GM18520 (cell line): ENCODE data around the gene MAP3K5.
"Not testable (repeated sequence)": the region's sequence is repeated elsewhere in the genome, so short reads cannot be mapped to it uniquely, and the experiment has no call there.

Source experiments
- ATAC-seq: cut with Tn5 transposase; IDR thresholded peaks from one replicate; pipeline ENCODE4 v1.9.1; 2021; ENCODE audit not compliant: unreplicated experiment

MAP3K5 gene

DNA sequence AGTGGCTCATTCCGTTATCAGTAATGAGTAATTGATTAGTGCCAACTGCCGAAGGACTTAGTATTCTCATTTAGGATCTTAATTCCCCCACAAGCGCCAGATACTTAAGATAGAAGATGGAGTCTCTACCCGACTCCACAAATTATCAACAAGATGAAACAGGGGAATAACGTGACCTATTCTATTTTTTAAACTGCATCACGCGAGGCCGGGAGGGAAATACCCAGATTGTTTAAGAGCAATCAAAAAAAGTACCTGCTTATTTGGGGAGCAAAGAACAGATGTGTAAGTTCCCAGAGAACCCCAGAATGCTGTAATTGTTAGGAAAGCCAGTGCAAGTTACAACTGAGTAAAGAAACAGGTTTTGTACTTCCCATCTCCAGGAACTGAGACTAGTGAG is 1.1 kb upstream of the MAP3K5 start:
- no peak for ATAC-seq

DNA sequence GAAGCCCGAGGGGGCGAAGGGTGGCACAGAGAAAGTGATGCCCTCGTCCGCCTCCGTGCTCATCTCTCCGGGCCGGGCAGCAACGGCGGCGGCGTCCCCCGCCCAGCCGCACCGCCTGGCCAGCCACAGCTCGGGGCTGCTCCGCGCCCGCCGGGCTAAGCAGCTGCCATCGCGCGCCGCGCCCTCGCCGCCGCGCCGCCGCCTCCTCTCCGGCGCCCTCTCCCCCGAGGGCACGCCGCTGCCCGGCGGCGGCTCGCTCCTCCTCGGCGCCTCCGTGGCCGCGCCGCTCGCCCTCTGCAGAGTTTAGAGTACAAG is 225 bp downstream of the MAP3K5 start:
- no peak for ATAC-seq

DNA sequence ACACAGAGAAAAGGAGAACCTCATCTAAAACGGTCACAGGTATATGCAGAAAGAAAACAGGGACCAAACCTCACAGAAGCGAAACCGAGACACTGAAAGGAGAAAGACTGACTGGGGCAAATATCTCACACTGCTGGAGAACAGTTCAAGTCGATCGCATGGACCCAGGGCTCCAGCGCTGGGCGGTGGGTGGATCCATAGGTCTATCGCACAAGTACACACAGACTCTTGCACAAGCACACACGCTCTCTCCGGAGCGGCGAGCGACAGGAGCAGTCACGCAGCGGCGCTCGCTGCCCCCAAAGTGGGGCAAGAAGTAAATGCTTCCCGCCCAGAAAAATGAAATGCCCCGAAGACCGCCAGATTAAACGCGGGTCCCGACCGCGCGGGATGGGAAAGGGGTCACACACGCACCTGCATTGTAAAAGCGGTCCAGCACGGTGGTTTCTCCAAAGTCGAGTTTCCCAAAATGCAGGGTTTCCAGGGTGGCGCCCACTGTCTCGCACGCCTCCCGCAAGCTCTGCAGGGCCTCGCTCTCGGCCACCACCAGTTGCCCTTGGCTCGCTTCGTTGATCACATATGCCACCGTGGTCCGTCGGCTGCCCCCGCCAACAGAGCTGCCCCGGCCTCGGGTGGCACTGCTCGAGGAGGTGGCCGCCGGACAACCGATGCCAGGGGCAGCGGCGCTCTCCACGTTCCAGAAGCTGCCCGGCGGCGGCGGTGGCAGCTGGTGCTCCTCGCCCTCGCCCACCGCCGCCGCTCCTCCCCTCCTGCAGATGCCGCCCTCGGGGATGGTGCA is 782 bp downstream of the MAP3K5 start:
- ATAC-seq: peak; percentile 24

DNA sequence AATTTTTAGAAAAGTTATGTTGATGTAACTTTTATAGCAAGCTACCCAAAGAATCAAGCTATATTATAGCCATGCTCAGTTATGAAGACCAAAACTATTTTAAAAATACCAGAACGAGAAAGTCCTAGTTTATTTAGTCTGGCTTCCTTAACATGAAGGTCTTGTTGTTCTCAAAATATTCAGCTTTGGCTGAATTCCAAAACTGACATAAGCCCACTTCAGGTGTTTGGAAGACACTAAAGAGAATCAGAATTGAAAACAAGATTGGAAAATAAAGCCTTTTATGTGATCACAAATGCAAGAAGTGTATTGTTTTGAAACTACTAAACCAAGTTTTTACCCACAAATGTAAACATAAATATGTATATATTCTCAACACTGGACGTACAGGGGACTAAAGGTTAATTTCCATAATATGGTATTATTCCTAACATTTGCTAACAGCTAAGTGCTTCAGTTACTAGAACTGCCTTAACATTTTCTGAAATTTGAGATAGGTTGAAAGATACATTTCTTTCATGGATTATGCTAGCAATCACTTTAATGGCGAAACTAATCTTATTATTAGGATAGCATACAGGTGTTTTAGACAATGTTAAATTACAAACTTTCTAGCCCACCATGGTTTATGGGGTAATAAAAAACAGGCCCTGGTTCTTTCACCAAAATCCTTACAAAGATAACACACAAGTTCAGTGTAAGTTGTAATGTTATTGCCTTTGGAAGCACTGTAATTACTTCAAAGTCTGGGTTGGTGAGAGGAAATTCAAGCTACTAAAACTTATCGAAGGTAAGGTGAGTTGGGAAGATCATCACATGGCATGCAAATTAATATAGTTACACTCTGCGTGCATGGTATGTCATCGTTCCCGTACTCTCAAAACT is 1.6 kb downstream of the MAP3K5 start:
- ATAC-seq: no peak

DNA sequence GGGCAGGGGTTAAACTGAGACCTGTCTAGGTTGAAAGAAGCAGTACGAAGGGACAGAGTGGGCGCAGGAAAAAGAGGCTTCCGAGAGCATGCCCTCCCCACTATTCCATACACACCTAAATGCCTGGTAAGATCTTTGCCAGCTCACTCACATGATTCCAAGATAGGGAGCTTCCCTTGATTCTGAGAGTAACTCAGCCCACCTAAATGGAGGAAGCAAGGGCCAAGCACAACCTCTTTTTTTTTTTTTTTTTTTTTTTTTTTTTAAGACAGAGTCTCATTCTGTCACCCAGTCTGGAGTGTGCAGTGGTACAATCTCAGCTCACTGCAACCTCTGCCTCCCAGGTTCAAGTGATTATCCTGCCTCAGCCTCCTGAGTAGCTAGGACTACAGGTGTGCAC is 2.8 kb downstream of the MAP3K5 start:
- ATAC-seq: not testable (repeated sequence)

DNA sequence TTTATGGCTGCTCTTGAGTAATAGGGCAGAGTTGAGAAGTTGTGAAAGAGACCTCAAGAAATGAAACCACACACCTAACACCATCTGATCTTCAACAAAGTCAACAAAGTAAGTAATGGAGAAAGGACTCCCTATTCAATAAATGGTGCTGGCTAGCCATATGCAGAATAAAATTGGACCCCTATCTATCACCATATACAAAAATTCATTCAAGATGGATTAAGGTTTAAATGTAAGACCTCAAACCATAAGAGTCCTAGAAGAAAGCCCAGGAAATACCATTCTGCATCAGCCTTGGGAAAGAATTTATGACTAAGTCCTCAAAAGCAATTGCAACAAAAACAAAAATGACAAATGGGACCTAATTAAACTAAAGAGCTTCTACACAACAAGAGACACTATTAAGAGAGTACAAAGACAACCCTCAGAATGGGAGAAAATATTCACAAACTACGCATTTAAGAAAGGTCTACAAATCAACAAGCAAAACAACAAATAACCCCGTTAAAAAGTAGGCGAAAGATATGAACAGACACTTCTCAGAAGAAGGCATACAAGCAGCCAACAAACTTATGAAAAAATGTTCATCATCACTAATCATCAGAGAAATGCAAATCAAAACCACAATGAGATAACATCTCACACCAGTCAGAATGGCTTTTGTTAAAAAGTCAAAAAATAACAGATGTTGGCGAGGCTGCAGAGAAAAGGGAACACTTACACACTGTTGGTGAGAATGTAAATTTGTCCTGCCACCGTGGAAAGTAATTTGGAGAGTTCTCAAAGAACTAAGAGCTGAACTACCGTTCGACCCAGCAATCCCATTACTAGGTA is 4.0 kb downstream of the MAP3K5 start:
- peak; percentile 16 for ATAC-seq

DNA sequence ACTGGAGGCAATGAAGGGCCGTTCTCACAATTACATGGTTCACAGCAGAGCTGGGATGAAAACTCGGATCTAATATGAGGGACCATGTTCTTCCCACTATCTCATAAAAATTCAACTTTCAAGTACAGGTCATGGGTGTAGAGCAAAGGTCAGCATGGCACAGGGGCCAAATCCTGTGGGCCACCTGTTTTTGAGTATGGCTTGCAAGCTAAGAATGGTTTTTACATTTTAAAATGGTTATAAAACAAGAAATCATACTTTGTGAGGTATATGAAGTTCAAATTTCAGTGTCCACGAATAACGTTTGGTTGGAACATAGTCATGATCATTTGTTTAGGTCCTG is 4.6 kb downstream of the MAP3K5 start:
- no peak for ATAC-seq

DNA sequence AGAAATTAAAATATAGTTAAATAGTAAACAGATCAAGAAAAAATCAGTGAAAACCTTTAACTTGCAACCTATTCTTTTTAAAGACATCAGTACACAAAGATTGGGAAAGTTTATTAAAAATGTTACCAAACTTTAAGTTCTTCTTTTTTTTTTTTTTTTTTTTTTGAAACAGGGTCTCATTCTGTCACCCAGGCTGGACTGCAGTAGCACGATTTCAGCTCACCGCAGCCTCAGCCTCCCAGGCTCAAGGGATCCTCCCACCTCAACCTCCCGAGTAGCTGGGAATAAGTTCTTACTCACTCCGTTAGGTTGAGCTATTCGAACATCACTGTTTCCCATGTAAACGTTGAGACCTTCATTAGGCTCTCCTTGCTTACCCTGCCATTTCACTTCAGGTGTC is 5.6 kb downstream of the MAP3K5 start:
- no peak for ATAC-seq

DNA sequence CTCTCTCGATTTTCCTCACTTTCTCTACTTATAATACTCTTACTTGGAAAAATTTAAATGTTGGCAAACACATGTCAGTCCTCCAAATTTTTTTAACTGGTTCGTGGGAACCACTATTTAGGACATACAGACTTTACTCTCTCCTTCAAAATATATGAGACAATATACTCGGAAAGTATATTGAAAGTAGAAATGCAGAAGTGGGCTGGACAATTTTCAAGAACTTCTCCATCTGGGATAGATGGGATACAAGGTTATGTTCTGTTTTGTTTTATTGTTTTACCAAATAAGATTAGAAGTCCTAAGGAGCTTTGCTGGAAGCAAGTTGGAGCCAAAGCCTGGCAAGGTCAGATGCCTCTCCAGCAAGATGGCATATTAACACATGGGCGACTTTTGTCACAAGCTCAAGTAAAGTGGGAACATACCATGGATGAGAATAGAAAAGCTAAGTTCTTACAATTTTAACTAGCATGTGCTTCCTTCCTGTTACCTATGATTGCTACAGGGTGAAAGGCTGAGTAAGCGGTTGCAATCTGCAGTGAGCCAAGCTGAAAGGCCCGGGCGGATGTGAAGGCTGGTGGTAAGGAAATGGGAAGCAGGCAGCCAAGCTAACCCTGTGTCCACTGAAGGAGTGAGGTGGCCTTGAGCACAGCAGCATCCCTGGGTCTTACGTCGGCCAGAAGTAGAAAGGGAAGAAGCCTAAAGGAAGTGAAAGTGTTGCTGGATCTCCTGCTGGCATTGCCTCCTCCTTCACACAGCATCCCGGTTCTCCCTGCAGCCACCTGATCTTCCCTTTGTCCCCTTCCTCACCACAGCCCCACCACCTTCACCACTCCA is 7.1 kb downstream of the MAP3K5 start:
- ATAC-seq: no peak

DNA sequence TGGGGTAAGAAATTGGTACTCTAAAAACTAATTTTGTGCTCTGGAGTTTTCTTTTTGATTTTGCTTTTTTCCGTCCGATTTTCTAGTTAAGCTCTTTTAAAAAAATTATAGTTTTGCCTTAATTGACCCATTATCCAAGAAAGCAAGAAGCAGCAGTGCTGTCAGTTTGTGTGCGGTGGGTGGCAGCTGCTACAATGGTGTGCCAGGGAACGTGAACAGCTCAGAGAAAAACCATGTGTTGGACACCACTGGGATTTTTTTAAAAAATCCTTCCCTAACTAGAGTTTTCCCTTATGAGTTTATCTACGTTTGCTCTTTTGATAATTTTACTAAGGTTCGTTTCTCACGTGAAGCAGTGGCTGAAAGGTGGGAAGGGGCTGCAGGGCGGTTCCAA is 8.0 kb downstream of the MAP3K5 start:
- no peak for ATAC-seq

DNA sequence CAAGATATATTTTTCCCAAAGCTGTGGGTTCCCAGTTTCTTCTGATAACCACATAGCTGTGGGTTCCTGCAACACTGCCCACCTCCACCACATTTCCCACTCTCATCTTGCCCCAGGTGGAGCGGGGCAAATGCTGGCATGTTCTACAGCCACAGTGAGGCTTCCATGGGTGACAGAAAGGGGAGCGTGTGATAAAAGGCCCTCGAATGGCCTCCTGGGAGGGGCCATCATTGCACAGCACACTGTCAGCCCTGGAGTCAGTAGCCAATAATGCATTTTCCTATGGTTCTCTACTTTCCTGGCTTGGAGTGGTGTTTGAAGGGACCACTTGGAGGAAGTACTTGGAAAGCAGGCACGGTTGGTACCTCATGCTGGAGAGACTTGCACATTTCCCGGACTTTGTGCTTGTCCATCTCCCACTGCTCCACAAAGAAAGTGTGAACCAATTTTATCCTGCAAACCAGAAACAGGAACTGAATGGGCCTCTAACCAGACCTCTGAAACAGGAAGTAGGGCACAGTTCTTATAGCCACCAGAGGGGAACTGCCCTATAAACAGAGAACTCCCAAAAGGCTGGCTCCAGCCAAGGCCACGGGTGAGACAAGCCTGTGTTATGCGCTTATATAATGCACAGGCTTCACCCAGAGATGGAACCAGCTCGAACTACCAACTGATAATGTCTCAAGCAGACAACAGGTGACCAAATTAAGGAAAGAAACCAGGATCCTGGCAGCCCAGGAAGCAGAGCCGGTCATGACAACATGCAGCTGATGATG is 8.6 kb downstream of the MAP3K5 start:
- ATAC-seq: peak; percentile 29

DNA sequence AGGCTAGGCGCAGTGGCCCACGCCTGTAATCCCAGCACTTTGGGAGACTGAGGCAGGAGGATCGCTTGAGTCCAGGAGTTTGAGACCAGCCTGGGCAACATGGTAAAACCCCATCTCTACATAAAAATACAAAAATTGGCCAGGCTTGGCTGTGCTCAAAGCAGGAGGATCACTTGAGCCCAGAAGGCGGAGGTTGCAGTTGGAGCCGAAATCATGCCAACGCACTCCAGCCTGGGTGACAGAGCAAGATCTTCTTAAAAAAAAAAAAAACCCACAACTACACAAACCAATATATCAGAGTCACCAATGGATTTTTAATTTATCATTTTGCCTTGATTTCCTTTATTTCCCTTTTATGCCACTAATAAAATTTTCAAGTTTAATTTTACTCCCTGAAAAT is 9.3 kb downstream of the MAP3K5 start:
- ATAC-seq: no peak

DNA sequence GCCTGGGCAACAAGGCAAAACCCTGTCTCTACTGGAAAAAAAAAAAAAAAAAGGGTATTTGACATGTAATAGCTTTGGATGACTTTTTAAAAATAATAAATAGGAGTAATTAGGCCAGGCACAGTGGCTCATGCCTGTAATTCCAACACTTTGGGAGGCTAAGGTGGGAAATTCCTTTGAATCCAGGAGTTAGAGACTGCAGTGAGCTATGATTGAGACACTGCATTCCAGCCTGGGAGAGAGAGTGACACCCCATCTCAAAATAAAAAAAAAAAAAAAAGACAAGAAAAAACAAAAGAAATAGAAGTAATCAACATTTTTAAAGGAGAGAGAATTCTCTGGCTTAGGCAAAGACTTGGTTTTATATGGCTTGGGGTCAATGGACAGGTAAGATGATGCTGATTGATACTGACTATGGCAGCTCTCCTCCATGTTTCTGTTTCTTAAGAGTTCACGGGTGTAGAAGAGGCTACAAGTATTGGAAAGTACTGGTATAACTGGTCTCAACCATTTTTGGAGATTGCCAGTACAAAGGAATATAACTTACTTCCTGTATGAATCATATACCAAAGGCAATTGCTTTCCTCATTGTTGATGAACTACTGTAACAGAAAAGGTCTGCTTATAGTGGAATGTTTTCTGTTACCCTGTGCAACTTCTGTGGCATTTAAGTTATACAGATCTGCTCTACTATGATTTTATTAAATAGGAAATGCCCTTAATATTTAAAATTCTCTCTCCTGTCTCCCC is 10.1 kb downstream of the MAP3K5 start:
- ATAC-seq: no peak

DNA sequence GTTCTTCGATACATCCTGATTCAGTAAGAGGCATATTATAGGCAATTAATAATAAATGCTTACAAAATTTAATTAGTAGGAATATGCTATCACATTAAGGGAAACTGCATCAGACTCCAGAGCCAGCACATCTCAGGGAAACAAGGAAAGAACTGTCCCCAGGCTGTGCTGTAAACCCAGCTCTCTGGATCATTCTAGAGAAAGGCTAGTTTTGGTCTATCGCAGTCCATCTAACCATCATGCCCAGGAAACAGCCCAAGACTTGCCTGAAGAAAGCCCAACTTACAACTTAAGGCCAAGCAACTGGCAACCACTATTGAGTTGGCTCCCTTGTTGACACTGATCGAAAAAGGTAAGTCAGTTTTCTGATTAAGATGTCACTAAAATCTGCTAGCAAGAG is 11.3 kb downstream of the MAP3K5 start:
- no peak for ATAC-seq

DNA sequence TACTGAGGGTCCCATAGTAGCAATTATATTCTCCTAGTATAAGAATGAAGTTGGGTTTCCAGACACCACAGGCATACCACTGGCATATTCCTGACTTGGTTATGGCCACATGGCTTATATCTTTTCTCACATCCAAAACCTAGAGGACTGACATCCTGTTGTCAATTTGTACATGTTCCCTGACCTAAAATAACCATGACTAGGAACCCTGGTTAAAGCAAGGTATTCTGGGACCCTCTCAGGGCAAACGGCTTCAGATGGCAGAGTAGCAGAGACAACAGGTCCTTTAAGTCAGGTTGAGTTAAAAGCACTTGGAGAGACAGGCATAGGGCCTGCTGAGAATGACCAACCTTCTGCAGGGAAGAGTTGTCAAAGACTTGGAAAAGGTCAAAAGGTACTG is 12.6 kb downstream of the MAP3K5 start:
- no peak for ATAC-seq

DNA sequence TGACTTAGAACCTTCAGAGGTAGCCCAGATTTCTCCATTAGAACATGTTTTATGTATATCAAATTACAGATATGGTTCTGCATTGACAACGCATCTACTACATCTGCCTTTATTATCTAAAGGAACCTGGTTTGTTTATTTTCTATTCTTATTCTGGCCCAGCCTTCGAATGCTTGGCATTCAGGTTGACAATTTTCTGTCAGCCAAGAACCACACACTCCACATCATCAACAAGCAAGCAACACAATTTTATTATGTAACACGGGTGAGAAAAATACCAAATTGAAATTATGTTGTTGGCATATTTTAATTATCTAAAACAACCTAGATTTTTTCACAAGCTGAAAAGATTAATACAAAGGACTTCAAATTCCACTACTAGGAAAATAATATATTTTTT is 14.6 kb downstream of the MAP3K5 start:
- no peak for ATAC-seq

DNA sequence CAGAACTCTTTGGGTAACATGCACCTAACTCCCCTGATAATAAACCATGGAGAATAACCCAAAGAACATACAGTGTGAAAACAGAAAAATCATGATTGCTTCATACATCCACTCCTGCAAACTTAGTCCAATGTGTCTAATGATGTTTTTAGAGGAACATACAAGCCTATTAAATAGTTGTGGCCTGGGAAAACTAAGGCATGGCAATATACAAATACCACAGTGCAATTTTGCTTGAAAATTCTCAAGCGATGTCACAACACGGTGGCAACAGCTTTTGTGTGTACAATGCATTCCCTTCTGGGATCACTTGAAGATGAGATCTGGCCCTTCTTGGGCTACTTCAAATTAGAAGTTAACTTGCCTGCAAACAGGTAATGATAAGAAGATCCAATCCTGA is 16.7 kb downstream of the MAP3K5 start:
- no peak for ATAC-seq

DNA sequence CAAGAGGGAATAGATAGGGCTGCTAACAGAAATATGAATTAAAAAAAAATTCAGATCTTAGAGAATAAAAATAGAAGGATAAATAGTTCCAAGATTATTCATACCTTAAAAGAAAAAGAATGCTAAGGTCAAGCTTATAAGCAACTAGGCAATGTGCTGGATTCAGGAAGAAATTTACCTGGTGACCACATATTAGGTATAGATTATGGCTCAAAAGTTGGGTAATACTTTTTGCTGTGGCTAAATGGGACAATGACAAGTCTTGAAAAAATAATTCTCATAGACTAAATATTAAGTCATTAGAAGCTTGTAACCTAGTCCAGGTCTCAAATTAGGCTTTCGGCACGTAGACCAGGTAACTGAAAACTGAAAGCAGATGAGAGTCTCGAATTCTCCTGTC is 17.2 kb downstream of the MAP3K5 start:
- no peak for ATAC-seq
